Psoas muscle (tissue), 8 donors: ENCODE results near the gene IDH3G. TPM values are rescaled to one million over a fixed set of nuclear protein-coding genes. Genes with fewer than 3 reads are reported as not detected.

ENCODE experiments used
- ATAC-seq, 4 donors: fragments of 200-7000 bp; cut with Tn5 transposase; one replicate each; pipeline ENCODE4 v1.9.1; 2020; ENCODE audit warnings: moderate library complexity in 3 of 4, mild to moderate bottlenecking in 2 of 4
- DNase-seq, 2 donors: peaks; one replicate each; pipeline ENCODE4 v3.0.0-alpha.2; 2020
- H3K27ac ChIP-seq: fragments of 200-600 bp; one replicate; pipeline ENCODE4 v1.8.0; 2022
- H3K27me3 ChIP-seq, 3 donors: fragments of 200-600 bp in 1 of 3; one replicate each; pipeline versions ENCODE4 v1.6.1 to v1.8.0; 2013 to 2022; ENCODE audit warnings: low read length in 2 of 3, mild to moderate bottlenecking in 2 of 3, moderate library complexity in 1 of 3; ENCODE audit not compliant: insufficient read depth in 3 of 3
- H3K36me3 ChIP-seq, 2 donors: fragments of 200-600 bp in 1 of 2; one replicate each; pipeline versions ENCODE4 v1.6.1 to v1.8.0; 2013 to 2022; ENCODE audit warnings: low read depth in 1 of 2, mild to moderate bottlenecking in 1 of 2, moderate library complexity in 1 of 2; ENCODE audit not compliant: insufficient read depth in 1 of 2
- H3K4me1 ChIP-seq: fragments of 200-600 bp; one replicate; pipeline ENCODE4 v1.8.0; 2022
- H3K4me3 ChIP-seq: fragments of 200-600 bp; one replicate; pipeline ENCODE4 v1.8.0; 2022; ENCODE audit warnings: mild to moderate bottlenecking
- H3K9me3 ChIP-seq: fragments of 200-600 bp; one replicate; pipeline ENCODE4 v1.8.0; 2022
- CTCF ChIP-seq: fragments of 200-600 bp; IDR thresholded peaks from one replicate; pipeline ENCODE4 v1.8.0; 2022; ENCODE audit warnings: antibody characterized with exemption
- WGBS, 3 donors: extraction: QIAGEN DNeasy Blood & Tissue Kit; methylation state at CpG; one replicate each; pipeline versions ENCODE4 v1.1.6 to v1.1.7; 2013; 5-methylcytosine and 5-hydroxymethylcytosine counted together
- intact Hi-C, 2 donors: fragments of 100-400 bp; cut with DNase I; formaldehyde crosslinking; loops; one replicate each; pipeline versions ENCODE4 v1.11.0 to v1.14.2; 2022
- polyA plus RNA-seq, 3 donors: library from polyadenylated mRNA; stranded (reverse); fragments of 200-250 nt; gene quantifications; one replicate each; pipeline ENCODE4 v1.2.3, GENCODE V29; 2013
- total RNA-seq, 4 donors: library from RNA; stranded (reverse); fragmentation: NEBNext Ultra II Directional in 2 of 4; extraction: Animal tissue kit (Norgen Biotek cat#: 25700) in 2 of 4; gene quantifications; one replicate each; pipeline versions ENCODE4 v1.2.1 to v1.2.4, GENCODE V29; 2021 to 2023
- donor health status: healthy with polysubstance abuse.
- donor health status: DM: no; HTN: no; CAD: no; lungs with moderate emphysema.
- donor health status: Bipolar disorder and iron deficiency.
- donor health status: healthy.
- donor health status: DM: yes; HTN: yes; CAD: no.
- donor health status: DM: no; HTN: no; CAD: no.
- donor health status: DM: no; HTN: no; CAD: no.
- donor health status: DM: yes; HTN: yes; CAD: no.

The IDH3G gene
- total and polyA plus RNA-seq, 7 donors = 25.0 to 56.9 (median 50.5) TPM

GRCh38 chrX:153763298-153763932 is 30.8 kb downstream of the IDH3G start:
- Histone ChIP-seq H3K4me3 (no peak overlapping the region), H3K9me3 (no peaks in the 10 kb centered on the region), H3K36me3 (no peaks in the 10 kb centered on the region), H3K4me1 (no peaks in the 10 kb centered on the region), H3K27ac (no peak overlapping the region), H3K27me3 (no peaks in the 10 kb centered on the region)
- intact Hi-C loops = loop anchor here in 1 of 2 donors (5.0 kb wide), 1 partner anchor 189 kb away; no protein-coding TSS in a partner anchor
- 84 to 87% (median 86%) methylated on average over 11 to 18 of the region's 18 CpGs for WGBS, 3 donors
- TF ChIP-seq CTCF = no peak
- DNase-seq (peak in 1 of 2 donors; percentile 50), ATAC-seq (peak in 1 of 4 donors; percentile 4)

GRCh38 chrX:153762626-153763173 is 31.5 kb downstream of the IDH3G start:
- Histone ChIP-seq H3K27me3 (no peaks in the 10 kb centered on the region), H3K9me3 (no peaks in the 10 kb centered on the region), H3K36me3 (no peaks in the 10 kb centered on the region), H3K4me1 (no peaks in the 10 kb centered on the region), H3K4me3 (no peak overlapping the region), H3K27ac (no peak overlapping the region)
- DNase-seq = no peak
- no peak for TF ChIP-seq CTCF
- WGBS, 3 donors = 87 to 90% (median 89%) methylated on average over 10 to 14 of the region's 14 CpGs
- no peak for ATAC-seq
- intact Hi-C loops = loop anchor here in 1 of 2 donors (5.0 kb wide), 1 partner anchor 190 kb away; no protein-coding TSS in a partner anchor

GRCh38 chrX:153761863-153762262 is 32.3 kb downstream of the IDH3G start:
- intact Hi-C loops = loop anchor here in 1 of 2 donors (5.0 kb wide), 1 partner anchor 190 kb away; no protein-coding TSS in a partner anchor
- no peak for DNase-seq
- no peak for ATAC-seq
- no peak for TF ChIP-seq CTCF
- Histone ChIP-seq H3K9me3 (peaks cover under 1% of the 10 kb centered on the region), H3K27ac (no peak overlapping the region), H3K27me3 (no peaks in the 10 kb centered on the region), H3K4me1 (no peaks in the 10 kb centered on the region), H3K36me3 (no peaks in the 10 kb centered on the region), H3K4me3 (no peak overlapping the region)
- WGBS, 3 donors = 69 to 81% (median 79%) methylated on average over 11 to 15 of the region's 15 CpGs

- no peak for ATAC-seq
Measured at GRCh38 chrX:153755136-153755535, 39.0 kb downstream of the IDH3G start.

More at GRCh38 chrX:153755136-153755535, 39.0 kb downstream of the IDH3G start:
- peaks cover 14% of the 10 kb centered on the region for H3K9me3 ChIP-seq
- H3K36me3 ChIP-seq = no peaks in the 10 kb centered on the region
- TF ChIP-seq CTCF = no peak
- 72 to 89% (median 83%) methylated on average over 1 of the region's 1 CpG for WGBS, 3 donors
- intact Hi-C loops = no loop called here
- H3K4me3 ChIP-seq = no peak overlapping the region
- H3K27ac ChIP-seq = no peak overlapping the region
- H3K4me1 ChIP-seq = no peaks in the 10 kb centered on the region
- peaks cover 0 to 6% (median 0%) of the 10 kb centered on the region in 3 donors for H3K27me3 ChIP-seq
- no peak for DNase-seq
